Thyroid gland (tissue), 4 donors: ENCODE measurements around the gene CUL1.

Experiments
- POLR2A ChIP-seq, 2 donors: fragments of 450-650 bp; IDR thresholded peaks; one replicate each; pipeline ENCODE4 v1.6.1; 2017; ENCODE audit warnings: antibody characterized with exemption in 2 of 2, mild to moderate bottlenecking in 2 of 2, moderate library complexity in 1 of 2
- TF ChIP-seq, protein P1 (sequence below), 6 experiments: fragments of 200-600 bp in 3 of 6; fragments of 450-650 bp in 3 of 6; sonication (generic) in 3 of 6; IDR thresholded peaks; one replicate each; pipeline ENCODE4 v1.5.1; 2016 to 2019; ENCODE audit warnings: antibody characterized with exemption in 6 of 6, mild to moderate bottlenecking in 2 of 6, inconsistent platforms in 1 of 6, moderate library complexity in 1 of 6

DNA sequence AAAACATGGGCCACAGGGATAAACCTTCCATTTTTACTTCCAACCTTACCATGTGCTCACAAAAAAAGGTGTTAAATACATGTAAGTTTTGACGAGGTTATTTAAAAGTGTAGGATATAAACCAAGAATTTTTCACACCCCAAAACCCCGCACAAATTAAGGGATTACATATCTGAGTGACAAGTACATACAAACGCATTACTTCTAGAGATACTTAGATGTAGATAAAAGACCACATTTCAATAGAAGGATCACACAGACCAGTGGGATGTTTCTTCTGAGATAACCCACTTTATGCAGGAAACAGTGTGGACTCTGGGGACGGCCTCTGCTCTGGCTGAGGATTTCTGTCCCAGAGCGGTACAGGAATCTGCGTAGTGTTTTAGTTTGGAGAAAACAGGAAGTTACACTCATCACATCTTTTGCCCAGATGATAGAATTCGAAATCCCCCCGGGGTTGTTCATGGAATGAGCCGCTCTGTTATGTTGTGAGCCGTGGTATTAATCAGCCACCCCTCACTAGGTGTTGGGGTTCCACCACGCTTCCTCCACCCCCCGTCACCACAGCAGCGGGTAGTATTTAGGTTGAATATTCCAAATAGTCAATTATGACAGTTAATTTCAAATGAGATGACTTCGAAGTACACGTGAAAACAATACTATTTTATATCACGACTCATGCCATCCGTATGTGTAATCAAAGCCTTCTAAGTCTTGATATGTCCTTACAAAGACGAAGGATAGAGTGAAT lies 1.3 kb upstream of the CUL1 start:
- peak in 1 of 2 donors; percentile 31 for TF ChIP-seq POLR2A (IDR thresholded peaks at IDR 0.05)
- TF ChIP-seq, protein P1, sequence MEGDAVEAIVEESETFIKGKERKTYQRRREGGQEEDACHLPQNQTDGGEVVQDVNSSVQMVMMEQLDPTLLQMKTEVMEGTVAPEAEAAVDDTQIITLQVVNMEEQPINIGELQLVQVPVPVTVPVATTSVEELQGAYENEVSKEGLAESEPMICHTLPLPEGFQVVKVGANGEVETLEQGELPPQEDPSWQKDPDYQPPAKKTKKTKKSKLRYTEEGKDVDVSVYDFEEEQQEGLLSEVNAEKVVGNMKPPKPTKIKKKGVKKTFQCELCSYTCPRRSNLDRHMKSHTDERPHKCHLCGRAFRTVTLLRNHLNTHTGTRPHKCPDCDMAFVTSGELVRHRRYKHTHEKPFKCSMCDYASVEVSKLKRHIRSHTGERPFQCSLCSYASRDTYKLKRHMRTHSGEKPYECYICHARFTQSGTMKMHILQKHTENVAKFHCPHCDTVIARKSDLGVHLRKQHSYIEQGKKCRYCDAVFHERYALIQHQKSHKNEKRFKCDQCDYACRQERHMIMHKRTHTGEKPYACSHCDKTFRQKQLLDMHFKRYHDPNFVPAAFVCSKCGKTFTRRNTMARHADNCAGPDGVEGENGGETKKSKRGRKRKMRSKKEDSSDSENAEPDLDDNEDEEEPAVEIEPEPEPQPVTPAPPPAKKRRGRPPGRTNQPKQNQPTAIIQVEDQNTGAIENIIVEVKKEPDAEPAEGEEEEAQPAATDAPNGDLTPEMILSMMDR (IDR thresholded peaks at IDR 0.05): no peak
